GM21528 (cell line): ENCODE results near the gene TARDBP.
"Not testable (repeated sequence)": the region's sequence is repeated elsewhere in the genome, so short reads cannot be mapped to it uniquely, and the experiment has no call there.

ENCODE experiments used
- ATAC-seq: cut with Tn5 transposase; IDR thresholded peaks from one replicate; pipeline ENCODE4 v1.9.1; 2021; ENCODE audit warnings: mild to moderate bottlenecking, moderate library complexity; ENCODE audit not compliant: unreplicated experiment, low FRiP score

TARDBP gene

DNA sequence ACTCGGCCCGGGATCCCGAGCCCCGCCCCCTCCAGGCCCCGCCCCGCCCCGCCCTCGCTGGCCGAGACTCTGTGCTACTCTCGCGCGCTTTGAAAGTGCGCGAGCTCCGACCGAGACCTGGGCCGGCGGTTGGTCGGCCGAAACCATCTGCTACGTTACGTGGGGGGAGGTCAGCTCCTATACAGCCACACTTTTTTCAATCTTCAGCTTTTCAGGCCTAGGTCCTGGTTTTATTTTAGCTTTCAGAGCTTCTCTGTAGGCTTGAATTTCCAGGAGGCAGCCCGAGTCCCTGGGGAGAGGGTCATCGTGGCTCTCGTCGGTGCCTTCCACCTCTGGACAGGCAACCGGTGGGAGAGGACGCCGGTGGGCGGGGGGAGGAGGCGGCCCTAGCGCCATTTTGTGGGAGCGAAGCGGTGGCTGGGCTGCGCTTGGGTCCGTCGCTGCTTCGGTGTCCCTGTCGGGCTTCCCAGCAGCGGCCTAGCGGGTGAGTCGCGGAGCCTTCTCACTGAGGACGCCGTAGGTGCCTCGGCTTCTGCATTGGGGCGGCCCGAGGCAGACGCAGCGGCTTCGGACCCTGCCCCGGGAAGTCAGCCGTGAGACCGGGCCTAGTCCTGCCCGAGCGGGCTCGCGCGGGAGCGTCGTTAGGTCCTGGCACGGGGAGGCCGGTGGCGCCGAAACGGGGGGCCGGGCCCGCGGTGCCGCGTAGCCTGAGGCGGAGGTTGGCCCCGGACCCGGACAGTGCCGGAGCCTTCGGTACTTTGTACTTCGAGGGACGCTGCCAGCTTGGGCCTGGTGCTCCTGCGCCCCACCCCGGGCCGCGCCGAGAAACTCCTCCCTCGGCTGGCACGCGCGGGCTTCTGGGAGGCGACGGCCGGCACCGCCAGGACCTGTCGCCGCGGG lies at the start of gene TARDBP:
Gene TARDBP, plus strand, starts transcription at position 395 of the 900 bp plus-strand sequence. CDS start 1,074 bp downstream, outside the sequence.
- peak; percentile 87 for ATAC-seq

- ATAC-seq, result no peak
These were observed 46.8 kb upstream of the TARDBP start for GRCh38 chr1:10965546-10966226.

- no peak for ATAC-seq
These were observed 45.4 kb upstream of the TARDBP start for GRCh38 chr1:10967090-10967489.

DNA sequence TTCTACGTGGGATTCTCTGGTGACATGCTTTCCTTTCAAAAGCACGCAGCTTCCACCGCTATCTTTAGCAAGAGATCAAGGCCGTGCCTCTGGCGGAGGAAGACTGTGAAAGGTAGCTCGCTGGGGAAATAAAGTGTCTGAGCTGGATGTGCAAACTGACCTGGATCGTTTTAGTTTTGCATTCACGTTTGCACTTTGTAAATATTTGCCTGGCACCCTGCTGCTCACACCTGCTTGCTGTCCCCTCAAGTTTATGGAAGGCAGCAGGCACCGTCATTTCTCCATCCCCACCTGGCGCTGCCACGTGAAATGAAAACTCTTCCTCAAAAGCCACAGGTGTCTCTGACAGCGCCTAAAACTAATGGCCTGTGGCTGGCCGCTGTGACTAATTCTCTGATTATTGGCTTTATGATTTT lies 44.0 kb upstream of the TARDBP start:
- no peak for ATAC-seq

- no peak for ATAC-seq
These were observed 43.0 kb upstream of the TARDBP start for GRCh38 chr1:10969267-10969970.

DNA sequence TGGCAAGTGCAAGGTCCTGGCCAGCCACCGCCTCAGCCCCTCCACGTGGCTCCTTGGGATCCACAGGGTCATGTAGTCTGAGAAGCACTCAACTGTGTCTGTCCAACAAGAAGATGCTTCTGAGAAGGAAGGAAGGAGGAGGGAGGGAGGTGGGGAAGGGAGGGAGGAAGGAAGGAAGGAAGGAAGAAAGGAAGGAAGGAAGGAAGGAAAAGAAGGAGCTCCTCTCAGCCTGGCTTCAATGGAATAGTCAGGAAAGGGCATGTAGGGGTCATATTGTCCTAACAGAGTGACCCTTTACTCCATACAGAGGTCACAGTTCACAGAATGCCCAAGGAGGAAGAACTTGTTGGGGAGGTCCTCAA lies 42.5 kb upstream of the TARDBP start:
- no peak for ATAC-seq

DNA sequence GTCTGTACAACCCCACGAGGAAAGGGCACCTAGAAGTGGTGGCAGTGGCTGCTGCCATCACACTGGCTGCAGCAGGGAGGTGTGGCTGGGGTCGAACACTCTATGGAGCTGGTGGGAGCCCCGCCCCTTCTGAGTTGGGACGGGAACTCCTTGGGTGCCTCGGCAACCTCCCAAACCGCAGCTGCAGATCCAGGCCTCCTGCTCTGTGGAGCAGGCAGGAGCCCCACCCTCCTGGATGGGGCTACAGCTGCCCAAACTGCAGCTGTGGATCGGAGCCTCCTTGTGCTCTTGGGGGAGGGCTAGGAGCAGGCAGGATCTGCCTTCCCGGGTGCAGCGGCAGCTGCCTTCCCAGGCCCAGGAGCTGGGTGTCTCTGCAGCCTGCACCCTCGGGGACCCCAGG lies 38.9 kb upstream of the TARDBP start:
- no peak for ATAC-seq

GRCh38 chr1:10973956-10974881 lies 38.2 kb upstream of the TARDBP start:
- ATAC-seq, result no peak

DNA sequence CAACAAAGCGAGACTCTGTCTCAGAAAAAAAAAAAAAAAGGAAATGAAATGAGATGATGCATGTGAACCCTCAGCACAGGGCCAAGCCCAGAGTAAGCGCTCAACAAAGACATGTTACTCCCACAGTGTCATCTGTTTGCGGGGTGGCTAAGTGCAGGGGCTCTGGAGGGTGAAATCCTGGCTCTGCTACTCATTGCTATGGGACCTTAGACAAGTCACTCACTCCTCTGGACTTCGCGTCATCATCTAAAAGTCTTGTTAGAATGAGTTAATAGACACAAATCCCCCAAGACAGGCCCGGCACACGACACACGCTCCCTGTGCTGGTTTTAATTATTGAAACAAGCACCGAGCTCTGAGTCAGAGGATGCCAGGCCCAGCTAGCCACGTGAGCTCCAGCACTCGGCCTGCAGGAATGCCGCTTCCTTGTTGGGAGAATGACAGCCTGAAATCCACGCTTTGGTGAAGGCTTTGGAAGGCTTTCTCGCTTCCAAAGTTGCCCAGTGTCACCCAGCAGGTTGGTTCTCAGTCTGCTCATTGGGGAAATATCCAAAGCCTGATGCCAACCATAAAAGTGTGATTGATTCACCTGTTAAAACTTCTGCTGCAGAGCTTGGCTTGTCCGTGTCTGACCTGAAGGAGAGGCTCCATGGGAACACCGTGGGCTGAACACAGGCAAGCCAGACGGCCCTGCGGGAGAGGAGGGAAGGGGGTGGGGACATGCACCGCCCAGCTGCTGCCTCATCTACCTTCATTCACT lies 36.7 kb upstream of the TARDBP start:
- ATAC-seq, result no peak

DNA sequence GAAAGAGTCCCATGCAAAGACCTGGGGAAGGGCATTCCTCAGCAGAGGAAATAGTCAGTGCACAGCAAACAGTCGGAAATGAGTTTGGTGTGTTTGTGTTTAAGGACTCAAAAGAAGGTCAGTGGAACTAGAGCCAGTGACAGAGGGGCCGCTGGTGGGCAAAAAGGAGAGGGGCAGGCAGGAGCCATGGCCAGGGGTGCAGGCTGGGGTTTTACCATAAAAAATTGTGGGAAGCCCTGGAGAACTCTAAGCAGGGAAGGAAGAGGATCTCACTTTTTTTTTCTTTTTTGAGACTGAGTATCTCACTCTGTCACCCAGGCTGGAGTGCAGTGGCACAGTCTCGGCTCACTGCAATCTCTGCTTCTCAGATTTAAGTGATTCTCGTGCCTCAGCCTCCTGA lies 33.7 kb upstream of the TARDBP start:
- no peak for ATAC-seq

DNA sequence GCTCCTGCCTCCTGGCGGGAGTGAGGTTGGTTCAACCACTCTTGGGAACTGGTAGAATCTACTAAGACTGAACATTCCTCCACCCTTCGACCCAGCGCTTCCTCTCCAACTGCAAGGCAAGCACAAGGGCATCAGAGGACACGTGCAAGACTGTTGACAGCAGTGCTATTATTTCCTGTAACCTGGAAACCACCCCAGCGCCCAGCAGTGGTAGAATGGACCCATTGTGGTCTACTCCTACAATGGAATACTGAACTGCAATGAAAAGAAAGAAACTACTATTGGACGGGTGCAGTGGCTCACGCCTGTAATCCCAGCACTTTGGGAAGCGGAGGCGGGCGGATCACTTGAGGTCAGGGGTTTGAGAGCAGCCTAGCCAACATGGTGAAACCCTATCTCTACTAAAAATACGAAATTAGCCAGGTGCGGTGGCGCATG lies 33.0 kb upstream of the TARDBP start:
- no peak for ATAC-seq

DNA sequence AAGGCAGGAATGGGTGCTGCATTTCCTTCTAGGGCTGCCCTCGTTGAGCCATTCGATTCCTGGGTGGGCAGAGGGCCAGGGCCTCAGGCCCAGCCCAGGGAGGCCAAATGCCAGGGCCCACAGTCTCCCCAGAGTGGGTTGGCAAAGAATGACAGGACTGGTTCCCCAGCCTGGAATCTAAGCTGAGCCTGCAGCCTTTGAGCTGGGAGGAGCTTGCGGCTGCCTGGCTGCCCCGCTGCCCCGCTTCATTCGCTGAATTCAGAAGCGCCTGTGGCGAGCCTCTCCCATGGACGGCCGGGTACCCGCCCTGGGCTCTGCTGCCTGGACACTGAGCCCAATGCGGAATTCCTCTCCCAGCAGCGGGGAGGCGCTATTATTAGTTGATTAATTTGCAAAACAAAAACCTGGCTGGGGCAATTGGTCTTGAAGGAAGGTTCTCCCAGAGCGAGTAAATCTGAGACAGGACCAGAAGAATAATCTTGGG lies 32.3 kb upstream of the TARDBP start:
- no peak for ATAC-seq

DNA sequence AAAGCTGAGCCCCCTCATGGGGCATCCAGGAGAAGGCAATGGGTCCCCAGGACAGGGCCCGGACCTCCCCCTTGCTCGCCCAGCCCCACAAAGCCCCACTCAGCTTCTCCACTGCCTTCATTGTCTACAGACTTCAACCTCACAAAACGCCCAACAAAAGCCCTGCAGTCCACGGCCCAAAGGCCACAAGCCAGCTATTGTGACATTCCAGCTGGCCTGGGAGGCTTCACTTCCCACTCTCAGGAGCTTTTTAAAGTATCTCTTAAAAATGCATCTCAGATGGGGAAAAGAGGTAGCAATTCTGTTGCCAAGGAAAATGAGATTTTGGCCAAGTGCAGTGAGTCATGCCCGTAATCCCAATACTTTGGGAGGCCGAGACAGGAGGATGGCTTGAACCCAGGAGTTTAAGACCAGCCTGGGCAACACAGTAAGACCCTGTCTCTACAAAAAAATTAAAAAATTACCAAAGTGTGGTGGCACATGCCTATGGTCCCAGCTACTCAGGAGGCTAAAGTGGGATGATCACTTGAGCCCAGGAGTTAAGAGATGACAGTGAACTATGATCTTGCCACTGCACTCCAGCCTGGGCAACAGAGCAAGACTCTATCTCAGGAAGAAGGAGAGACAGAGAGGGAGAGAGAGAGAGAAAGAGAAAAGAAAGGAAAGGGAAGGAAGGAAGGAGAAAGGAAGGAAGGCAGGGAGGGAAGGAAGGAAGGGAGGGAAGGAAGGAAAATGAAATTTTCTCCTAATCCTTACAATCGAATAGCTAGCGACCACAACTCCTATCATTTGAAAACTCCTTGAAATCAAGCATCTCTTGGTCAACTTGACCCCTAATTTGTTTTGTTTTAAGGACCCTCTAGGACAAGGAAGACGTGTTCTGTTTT lies 31.4 kb upstream of the TARDBP start:
- no peak for ATAC-seq

DNA sequence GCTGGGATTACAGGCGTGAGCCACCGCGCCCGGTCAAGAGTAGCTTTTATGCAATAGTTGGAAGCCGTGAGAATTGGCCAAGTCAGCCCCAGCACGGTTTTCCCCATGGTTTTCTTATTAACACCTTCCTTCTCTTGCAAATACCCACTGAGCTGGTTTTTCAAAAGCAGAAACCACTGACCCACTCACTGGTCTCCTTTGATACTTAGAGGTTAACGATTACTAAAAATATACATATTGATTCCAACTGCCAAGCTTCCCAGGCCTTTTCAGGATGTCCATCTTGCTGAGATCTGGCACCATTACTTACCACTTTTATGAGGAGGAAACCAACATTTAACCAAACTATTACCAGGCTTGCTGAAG lies 25.9 kb upstream of the TARDBP start:
- peak; percentile 7 for ATAC-seq

GRCh38 chr1:10987840-10988417 lies 24.5 kb upstream of the TARDBP start:
- ATAC-seq, result no peak

- no peak for ATAC-seq
These were observed 23.4 kb upstream of the TARDBP start for GRCh38 chr1:10989095-10989494.

GRCh38 chr1:10989920-10990516 lies 22.4 kb upstream of the TARDBP start:
- ATAC-seq, result not testable (repeated sequence)

DNA sequence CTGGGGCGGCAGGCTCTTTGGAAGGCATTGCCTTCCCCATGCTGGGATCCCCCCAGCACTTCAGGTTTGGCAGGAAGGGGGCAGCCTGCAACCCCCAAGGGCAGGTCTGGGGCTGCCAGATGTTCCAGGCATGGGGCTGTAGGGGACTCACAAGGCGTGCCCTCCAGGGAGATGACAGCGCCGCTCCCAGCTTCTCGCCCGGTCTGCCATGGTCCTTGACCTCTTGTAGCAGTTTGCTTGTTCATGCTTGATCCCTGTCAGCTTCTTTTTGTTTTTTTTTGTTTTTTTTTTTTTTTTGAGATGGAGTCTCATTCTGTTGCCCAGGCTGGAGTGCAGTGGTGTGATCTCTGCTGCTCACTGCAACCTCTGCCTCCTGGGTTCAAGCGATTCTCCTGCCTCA lies 21.6 kb upstream of the TARDBP start:
- no peak for ATAC-seq
